Neural cell (in vitro differentiated cells): ENCODE data around the gene WNT6.
A peak's percentile ranks its signal among the peaks of the same experiment; 100 is the strongest.

Source experiments
- CTCF ChIP-seq: fragments of 450-650 bp; IDR thresholded peaks from 2 replicates; pipeline ENCODE4 v1.5.1; 2014; ENCODE audit warnings: antibody characterized with exemption, mild to moderate bottlenecking, moderate library complexity; ENCODE audit not compliant: poor library complexity, severe bottlenecking
- EP300 ChIP-seq: fragments of 450-650 bp; conservative IDR thresholded peaks from 2 replicates; pipeline ENCODE4 v1.6.1; 2014; ENCODE audit warnings: antibody characterized with exemption, mild to moderate bottlenecking, moderate library complexity; ENCODE audit not compliant: poor library complexity, severe bottlenecking
- EZH2 ChIP-seq: fragments of 200-600, 300-800 bp; shearing (Covaris generic), sonication (generic); IDR thresholded peaks from 2 replicates; pipeline ENCODE4 v1.6.1; 2014; ENCODE audit warnings: antibody characterized with exemption, low read length, borderline replicate concordance, mild to moderate bottlenecking; ENCODE audit not compliant: insufficient read depth, poor library complexity, severe bottlenecking
- RAD21 ChIP-seq: fragments of 450-650 bp; conservative IDR thresholded peaks from 2 replicates; pipeline ENCODE4 v1.6.1; 2014; ENCODE audit warnings: antibody characterized with exemption, mild to moderate bottlenecking, moderate library complexity
- REST ChIP-seq: IDR thresholded peaks from 2 replicates; pipeline ENCODE4 v1.6.1; 2012; ENCODE audit warnings: borderline replicate concordance
- TAF1 ChIP-seq: IDR thresholded peaks from 2 replicates; pipeline ENCODE4 v1.6.1; 2012; ENCODE audit warnings: low read depth

- peak; percentile 26 for TF ChIP-seq EZH2
- no peak for TF ChIP-seq CTCF
- TF ChIP-seq TAF1 = no peak
- TF ChIP-seq EP300 = no peak
- no peak for TF ChIP-seq REST
- TF ChIP-seq RAD21 = no peak
Measured at GRCh38 chr2:218870984-218871344, 11.4 kb downstream of the WNT6 start.
